ENCODE measurements around the gene ADNP. TPM values are rescaled to one million over a fixed set of nuclear protein-coding genes. Genes with fewer than 3 reads are reported as not detected.

ADNP gene
- total RNA-seq, 1 donor from 2014 or later = 139 TPM

DNA sequence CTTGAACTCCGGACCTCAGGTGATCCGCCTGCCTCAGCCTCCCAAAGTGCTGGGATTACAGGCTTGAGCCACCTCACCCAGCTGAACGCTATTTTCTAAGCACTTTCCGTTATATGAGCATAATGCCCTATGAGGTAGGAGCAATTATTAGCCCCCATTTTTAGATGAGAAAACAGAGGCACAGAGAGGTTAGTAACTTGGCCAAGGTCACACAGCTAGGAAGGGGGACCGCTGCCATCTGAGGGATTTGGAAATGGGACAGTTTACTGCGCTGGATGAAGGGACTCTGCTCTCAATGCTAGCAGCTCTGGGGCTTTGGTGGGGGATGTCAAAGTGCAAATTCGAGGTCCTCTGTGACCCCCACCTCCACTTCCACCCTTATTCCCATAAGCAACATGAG is 73.9 kb downstream of the ADNP start:
- peaks cover 4% of the 10 kb centered on the region for H3K9me3 Mint-ChIP-seq (ENCODE audit: unreplicated experiment)
- TF ChIP-seq, protein P1, sequence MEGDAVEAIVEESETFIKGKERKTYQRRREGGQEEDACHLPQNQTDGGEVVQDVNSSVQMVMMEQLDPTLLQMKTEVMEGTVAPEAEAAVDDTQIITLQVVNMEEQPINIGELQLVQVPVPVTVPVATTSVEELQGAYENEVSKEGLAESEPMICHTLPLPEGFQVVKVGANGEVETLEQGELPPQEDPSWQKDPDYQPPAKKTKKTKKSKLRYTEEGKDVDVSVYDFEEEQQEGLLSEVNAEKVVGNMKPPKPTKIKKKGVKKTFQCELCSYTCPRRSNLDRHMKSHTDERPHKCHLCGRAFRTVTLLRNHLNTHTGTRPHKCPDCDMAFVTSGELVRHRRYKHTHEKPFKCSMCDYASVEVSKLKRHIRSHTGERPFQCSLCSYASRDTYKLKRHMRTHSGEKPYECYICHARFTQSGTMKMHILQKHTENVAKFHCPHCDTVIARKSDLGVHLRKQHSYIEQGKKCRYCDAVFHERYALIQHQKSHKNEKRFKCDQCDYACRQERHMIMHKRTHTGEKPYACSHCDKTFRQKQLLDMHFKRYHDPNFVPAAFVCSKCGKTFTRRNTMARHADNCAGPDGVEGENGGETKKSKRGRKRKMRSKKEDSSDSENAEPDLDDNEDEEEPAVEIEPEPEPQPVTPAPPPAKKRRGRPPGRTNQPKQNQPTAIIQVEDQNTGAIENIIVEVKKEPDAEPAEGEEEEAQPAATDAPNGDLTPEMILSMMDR (IDR thresholded peaks at IDR 0.05; ENCODE audit: partially characterized antibody, unreplicated experiment) = no peak
- peaks cover 2% of the 10 kb centered on the region for H3K4me1 Mint-ChIP-seq (ENCODE audit: low read depth, unreplicated experiment)
- H3K27ac Mint-ChIP-seq (ENCODE audit: unreplicated experiment) = no peak overlapping the region
- DNase-seq = no peak
- no peaks in the 10 kb centered on the region for H3K36me3 Mint-ChIP-seq (ENCODE audit: unreplicated experiment)
- H3K4me3 Mint-ChIP-seq (ENCODE audit: unreplicated experiment) = no peak overlapping the region
- peaks cover 4% of the 10 kb centered on the region for H3K27me3 Mint-ChIP-seq (ENCODE audit: unreplicated experiment)

DNA sequence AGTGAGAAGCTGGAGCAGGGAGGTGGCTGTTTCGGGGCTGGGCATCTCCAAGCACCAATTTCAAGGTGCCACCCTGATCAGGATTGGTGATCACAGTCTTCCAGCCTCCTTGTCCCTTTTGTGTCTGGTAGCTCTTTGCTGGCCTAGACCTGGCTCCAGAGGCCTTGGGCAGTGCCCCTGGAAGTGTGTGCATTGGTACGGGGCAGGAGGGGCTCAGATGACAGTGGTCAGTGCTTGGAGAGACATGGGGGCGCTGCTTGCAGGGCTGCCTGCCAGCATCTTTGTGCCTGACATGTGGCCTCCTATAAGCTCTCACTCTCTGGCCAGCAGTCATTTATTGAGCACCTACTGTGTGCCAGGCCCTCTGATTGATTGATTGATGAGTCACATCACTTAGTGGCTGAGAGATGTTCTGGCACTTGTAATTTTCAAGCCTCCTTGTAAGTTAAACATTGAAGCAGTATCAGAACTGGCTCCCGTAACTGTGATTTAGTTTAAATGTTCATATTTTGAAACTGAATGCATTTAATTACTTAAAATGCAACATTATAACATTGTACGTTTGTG is 74.7 kb downstream of the ADNP start:
- peaks cover 2% of the 10 kb centered on the region for H3K4me1 Mint-ChIP-seq (ENCODE audit: low read depth, unreplicated experiment)
- no peak for DNase-seq
- TF ChIP-seq, protein P1 (IDR thresholded peaks at IDR 0.05; ENCODE audit: partially characterized antibody, unreplicated experiment) = no peak
- H3K27me3 Mint-ChIP-seq (ENCODE audit: unreplicated experiment) = peaks cover 4% of the 10 kb centered on the region
- H3K27ac Mint-ChIP-seq (ENCODE audit: unreplicated experiment) = no peak overlapping the region
- no peaks in the 10 kb centered on the region for H3K36me3 Mint-ChIP-seq (ENCODE audit: unreplicated experiment)
- H3K4me3 Mint-ChIP-seq (ENCODE audit: unreplicated experiment) = no peak overlapping the region
- H3K9me3 Mint-ChIP-seq (ENCODE audit: unreplicated experiment) = peaks cover 4% of the 10 kb centered on the region

DNA sequence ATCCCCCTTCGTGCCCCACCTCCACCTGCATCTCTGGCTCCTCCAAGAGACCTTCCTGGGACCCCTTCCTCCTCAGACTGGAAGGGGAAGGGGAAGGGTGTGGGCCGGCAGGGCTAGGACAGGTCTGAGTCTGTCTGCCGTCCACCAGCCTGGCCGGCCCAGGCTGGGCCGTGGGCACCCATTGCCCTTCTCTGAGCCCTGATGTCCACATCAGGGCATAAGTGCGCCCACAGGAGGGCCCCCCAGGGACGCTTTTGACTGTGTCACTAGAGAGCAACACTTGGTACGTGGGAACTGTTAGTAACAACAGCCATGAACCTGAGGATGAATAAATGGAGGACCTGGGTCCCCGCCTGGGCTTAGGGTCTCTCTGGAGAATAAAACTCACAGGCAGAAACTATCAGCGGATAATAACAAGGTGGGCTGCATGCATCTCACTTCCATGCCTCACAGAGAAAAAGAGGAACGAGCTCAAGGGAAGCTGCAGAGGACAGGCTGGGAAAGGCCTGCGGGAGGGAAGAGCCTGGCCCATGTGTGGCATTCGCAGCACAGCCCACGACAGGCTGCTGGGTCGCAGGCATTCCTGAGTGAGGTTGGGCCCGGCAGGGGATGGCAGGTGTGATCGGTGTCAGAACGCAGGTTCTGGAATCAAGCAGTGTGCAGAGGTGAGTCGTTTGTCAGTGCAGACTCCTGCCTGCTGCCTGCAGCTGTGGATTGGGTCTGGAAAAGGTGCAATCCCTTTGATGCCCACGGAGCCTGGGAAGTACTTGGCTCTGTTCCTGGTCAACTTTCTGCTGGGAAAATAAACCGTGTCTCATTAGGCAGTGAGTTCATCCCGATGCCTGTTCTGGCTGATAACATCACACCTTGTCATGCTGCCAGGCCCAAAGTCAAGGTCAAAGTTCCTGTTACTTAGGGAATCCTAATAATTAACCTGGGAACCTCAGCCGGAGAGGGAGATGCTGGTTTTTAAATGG is 75.5 kb downstream of the ADNP start:
- no peak for DNase-seq
- peaks cover 4% of the 10 kb centered on the region for H3K27me3 Mint-ChIP-seq (ENCODE audit: unreplicated experiment)
- no peak overlapping the region for H3K27ac Mint-ChIP-seq (ENCODE audit: unreplicated experiment)
- peaks cover 4% of the 10 kb centered on the region for H3K9me3 Mint-ChIP-seq (ENCODE audit: unreplicated experiment)
- H3K4me1 Mint-ChIP-seq (ENCODE audit: low read depth, unreplicated experiment) = peaks cover 2% of the 10 kb centered on the region
- H3K4me3 Mint-ChIP-seq (ENCODE audit: unreplicated experiment) = peak overlapping the region; percentile 47
- TF ChIP-seq, protein P1 (IDR thresholded peaks at IDR 0.05; ENCODE audit: partially characterized antibody, unreplicated experiment) = no peak
- H3K36me3 Mint-ChIP-seq (ENCODE audit: unreplicated experiment) = no peaks in the 10 kb centered on the region

DNA sequence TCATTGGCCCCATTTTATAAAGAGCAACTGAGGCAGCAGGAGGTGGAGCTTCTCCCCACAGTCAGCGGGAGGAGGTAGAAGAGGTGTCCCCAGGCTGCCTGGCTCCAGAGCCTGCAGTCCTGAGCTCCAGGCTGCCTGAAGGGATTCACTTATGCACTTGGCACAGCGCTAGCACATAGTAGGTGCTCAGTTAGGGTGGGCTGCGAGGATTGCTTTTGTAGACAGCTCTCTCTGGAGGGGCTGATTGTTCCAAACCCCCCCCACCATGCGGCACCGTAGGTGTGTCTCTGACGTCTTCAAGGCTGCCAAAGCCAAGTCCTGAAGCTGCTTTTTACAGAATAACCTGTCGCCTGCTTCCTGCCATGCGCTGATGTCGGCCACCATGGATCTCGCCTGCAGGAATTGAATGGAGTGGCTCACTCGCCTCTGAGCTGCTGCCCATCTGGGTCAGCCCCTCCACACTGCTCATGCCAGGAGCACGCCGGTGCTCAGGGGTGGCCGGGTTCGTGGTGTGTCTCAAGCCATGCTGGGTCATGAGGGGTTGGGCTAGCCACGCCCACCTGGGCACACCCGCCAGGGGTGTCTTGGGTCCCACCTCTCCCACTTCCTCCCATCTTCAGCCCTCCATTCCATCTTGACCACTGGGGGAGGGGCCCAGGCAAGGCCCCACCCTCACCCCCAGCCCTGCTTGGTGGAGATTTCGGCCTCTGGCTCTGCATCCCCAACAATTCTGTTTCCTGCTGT is 76.6 kb downstream of the ADNP start:
- Mint-ChIP-seq H3K27ac (ENCODE audit: unreplicated experiment) (no peak overlapping the region), H3K4me3 (ENCODE audit: unreplicated experiment) (no peak overlapping the region), H3K9me3 (ENCODE audit: unreplicated experiment) (peaks cover 4% of the 10 kb centered on the region), H3K4me1 (ENCODE audit: low read depth, unreplicated experiment) (peaks cover 2% of the 10 kb centered on the region), H3K36me3 (ENCODE audit: unreplicated experiment) (no peaks in the 10 kb centered on the region), H3K27me3 (ENCODE audit: unreplicated experiment) (peaks cover 4% of the 10 kb centered on the region)
- TF ChIP-seq, protein P1 (IDR thresholded peaks at IDR 0.05; ENCODE audit: partially characterized antibody, unreplicated experiment) = no peak
- no peak for DNase-seq
